ENCODE results near the gene C14orf93. TPM values are rescaled to one million over a fixed set of nuclear protein-coding genes. Genes with fewer than 3 reads are reported as not detected.

C14orf93 gene
- total RNA-seq, 1 experiment from 2014 or later = 8.2 TPM

GRCh38 chr14:23040100-23040499, 30.2 kb upstream of the C14orf93 start:
- H2AFZ ChIP-seq (ENCODE audit: low read length) = no peak overlapping the region
- H3K79me1 ChIP-seq (ENCODE audit: insufficient read depth, low read depth, low read length, poor library complexity, severe bottlenecking) = no peaks in the 10 kb centered on the region
- no peak overlapping the region for H3K18ac ChIP-seq (ENCODE audit: insufficient read length, low read depth, low read length)
- H4K8ac ChIP-seq (replicated peaks; ENCODE audit: insufficient read length, low read depth, low read length) = no peak overlapping the region
- no peak overlapping the region for H2BK20ac ChIP-seq (ENCODE audit: low read depth, low read length, poor library complexity, severe bottlenecking)
- Mint-ChIP-seq H3K4me3 (no peak overlapping the region), H3K27ac (no peak overlapping the region), H3K9me3 (no peaks in the 10 kb centered on the region), H3K27me3 (ENCODE audit: low read depth) (peaks cover 1% of the 10 kb centered on the region; the same call in 1 of the 2 replicates), H3K36me3 (ENCODE audit: insufficient read depth in 1 of 3, low read depth in 3 of 3) (peaks cover 0 to 1% (median 0%) of the 10 kb centered on the region in 3 experiments; a peak in 1 of 7 replicates), H3K4me1 (peaks cover 10 to 20% of the 10 kb centered on the region in 2 experiments)
- H4K5ac ChIP-seq (ENCODE audit: insufficient read length, low read depth, low read length) = no peak overlapping the region
- no peaks in the 10 kb centered on the region for H3K4me1 ChIP-seq (ENCODE audit: insufficient read depth, low read length)
- no peak overlapping the region for H3K4ac ChIP-seq (ENCODE audit: low read depth, low read length)
- TF ChIP-seq CTCF (conservative IDR thresholded peaks at IDR 0.05) = no peak
- H4K91ac ChIP-seq (ENCODE audit: insufficient read length, low read depth, low read length) = no peak overlapping the region
- H2BK12ac ChIP-seq (ENCODE audit: insufficient read length, low read depth, low read length) = no peak overlapping the region
- H3T11ph ChIP-seq (ENCODE audit: low read length) = no peak overlapping the region
- WGBS (ENCODE audit: extremely low coverage, insufficient read length, low lambda C conversion rate) = no CpG with 5 or more reads among the region's 4 CpGs
- no peak overlapping the region for H3K4me2 ChIP-seq (ENCODE audit: insufficient read depth, insufficient read length, low read length)
- no peak overlapping the region for H3K14ac ChIP-seq (ENCODE audit: insufficient read depth, low read length)
- H3K9ac ChIP-seq (ENCODE audit: extremely low read depth, insufficient read length, low read length) = no peak overlapping the region
- H3K27ac ChIP-seq (ENCODE audit: insufficient read length, low read depth, low read length) = no peak overlapping the region
- no peaks in the 10 kb centered on the region for H4K20me1 ChIP-seq (ENCODE audit: control insufficient read depth, insufficient read depth, insufficient read length)
- H3K56ac ChIP-seq (ENCODE audit: insufficient read length, low read depth, low read length) = no peak overlapping the region
- no peak overlapping the region for H2BK15ac ChIP-seq (ENCODE audit: low read depth, low read length)
- no peak overlapping the region for H2BK5ac ChIP-seq (ENCODE audit: insufficient read length, low read length)
- H3K23me2 ChIP-seq (ENCODE audit: insufficient read length, low read depth, low read length, poor library complexity, severe bottlenecking) = no peaks in the 10 kb centered on the region
- no peaks in the 10 kb centered on the region for H3K79me2 ChIP-seq (ENCODE audit: insufficient read depth, low read length)
- H3K27me3 ChIP-seq (ENCODE audit: insufficient read depth, low read length) = no peaks in the 10 kb centered on the region
- H2AK5ac ChIP-seq (ENCODE audit: insufficient read length, low read length) = no peak overlapping the region
- no peak overlapping the region for H3K23ac ChIP-seq (ENCODE audit: insufficient read length, low read depth, low read length)
- DNase-seq = no peak
- H3K9me3 ChIP-seq (ENCODE audit: control insufficient read depth, low read depth, low read length) = no peaks in the 10 kb centered on the region
- no peak overlapping the region for H2BK120ac ChIP-seq (ENCODE audit: low read depth, low read length, poor library complexity, severe bottlenecking)

Data from H9 (cell line).